PFSK-1 (cell line): Measurements from ENCODE around the gene HSPA12A.

Experiments used
- POLR2AphosphoS5 ChIP-seq: IDR thresholded peaks from 2 replicates; pipeline ENCODE4 v1.6.1; 2012; ENCODE audit warnings: low read depth, mild to moderate bottlenecking, control low read depth, low read length, moderate library complexity
- TF ChIP-seq, protein P1 (sequence below), 2 experiments: IDR thresholded peaks; 2 replicates each; pipeline versions ENCODE4 v1.6.1 to v1.8.0; 2011 to 2012; ENCODE audit warnings: low read depth in 2 of 2, low read length in 2 of 2, control low read depth in 1 of 2, inconsistent platforms in 1 of 2, mild to moderate bottlenecking in 1 of 2, moderate library complexity in 1 of 2; ENCODE audit not compliant: insufficient read depth in 1 of 2

DNA sequence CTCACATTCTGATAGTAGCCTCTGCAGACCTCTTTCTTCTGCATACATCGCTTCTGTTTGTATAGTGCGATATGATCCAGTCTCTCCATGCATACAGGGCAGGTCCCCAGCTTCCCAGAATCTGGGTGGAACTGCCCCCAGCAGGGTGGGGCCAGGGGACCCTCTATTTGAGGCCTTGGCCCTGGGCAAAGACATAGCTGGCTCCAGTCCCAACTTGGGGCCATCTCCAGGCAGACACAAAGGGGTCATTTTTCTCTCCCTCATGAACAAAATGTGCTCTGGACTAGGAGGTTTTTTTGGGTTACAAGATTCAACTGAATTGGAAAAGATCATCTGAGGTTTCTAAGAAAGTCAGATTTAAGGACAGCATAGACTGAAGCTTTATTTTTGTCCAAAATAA, 21.1 kb upstream of the HSPA12A start:
- TF ChIP-seq, protein P1, sequence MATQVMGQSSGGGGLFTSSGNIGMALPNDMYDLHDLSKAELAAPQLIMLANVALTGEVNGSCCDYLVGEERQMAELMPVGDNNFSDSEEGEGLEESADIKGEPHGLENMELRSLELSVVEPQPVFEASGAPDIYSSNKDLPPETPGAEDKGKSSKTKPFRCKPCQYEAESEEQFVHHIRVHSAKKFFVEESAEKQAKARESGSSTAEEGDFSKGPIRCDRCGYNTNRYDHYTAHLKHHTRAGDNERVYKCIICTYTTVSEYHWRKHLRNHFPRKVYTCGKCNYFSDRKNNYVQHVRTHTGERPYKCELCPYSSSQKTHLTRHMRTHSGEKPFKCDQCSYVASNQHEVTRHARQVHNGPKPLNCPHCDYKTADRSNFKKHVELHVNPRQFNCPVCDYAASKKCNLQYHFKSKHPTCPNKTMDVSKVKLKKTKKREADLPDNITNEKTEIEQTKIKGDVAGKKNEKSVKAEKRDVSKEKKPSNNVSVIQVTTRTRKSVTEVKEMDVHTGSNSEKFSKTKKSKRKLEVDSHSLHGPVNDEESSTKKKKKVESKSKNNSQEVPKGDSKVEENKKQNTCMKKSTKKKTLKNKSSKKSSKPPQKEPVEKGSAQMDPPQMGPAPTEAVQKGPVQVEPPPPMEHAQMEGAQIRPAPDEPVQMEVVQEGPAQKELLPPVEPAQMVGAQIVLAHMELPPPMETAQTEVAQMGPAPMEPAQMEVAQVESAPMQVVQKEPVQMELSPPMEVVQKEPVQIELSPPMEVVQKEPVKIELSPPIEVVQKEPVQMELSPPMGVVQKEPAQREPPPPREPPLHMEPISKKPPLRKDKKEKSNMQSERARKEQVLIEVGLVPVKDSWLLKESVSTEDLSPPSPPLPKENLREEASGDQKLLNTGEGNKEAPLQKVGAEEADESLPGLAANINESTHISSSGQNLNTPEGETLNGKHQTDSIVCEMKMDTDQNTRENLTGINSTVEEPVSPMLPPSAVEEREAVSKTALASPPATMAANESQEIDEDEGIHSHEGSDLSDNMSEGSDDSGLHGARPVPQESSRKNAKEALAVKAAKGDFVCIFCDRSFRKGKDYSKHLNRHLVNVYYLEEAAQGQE (IDR thresholded peaks at IDR 0.05; ENCODE audit: insufficient read depth in 1 of 2, low read depth in 2 of 2, low read length in 2 of 2), result no peak
- no peak for TF ChIP-seq POLR2AphosphoS5
